T-helper 2 cell treated with Interferon-gamma antibody and Interleukin-4, amounts not matched to agents 100 ng/mL and 5 ng/mL, for 36 hours (primary cell): Measurements from ENCODE around the gene NOM1. TPM values are rescaled to one million over a fixed set of nuclear protein-coding genes. Genes with fewer than 3 reads are reported as not detected.
"Not testable (repeated sequence)": the region's sequence is repeated elsewhere in the genome, so short reads cannot be mapped to it uniquely, and the experiment has no call there.

Experiments used
- intact Hi-C: fragments of 100-400 bp; cut with micrococcal nuclease; formaldehyde crosslinking; loops from one replicate; pipeline ENCODE4 v1.15.1; 2023
- total RNA-seq: library from RNA; stranded (reverse); gene quantifications from 2 replicates; pipeline ENCODE4 v1.2.3, GENCODE V29; 2022

The NOM1 gene
- total RNA-seq, 1 donor from 2014 or later = 34.5 TPM

- intact Hi-C loops = not testable (repeated sequence)
Observed at GRCh38 chr7:156936766-156937165, 12.7 kb upstream of the NOM1 start.

- intact Hi-C loops = no loop called here
Observed at GRCh38 chr7:156940421-156941122, 8.9 kb upstream of the NOM1 start.

GRCh38 chr7:156941393-156942182, 7.9 kb upstream of the NOM1 start:
- intact Hi-C loops = no loop called here

- intact Hi-C loops = no loop called here
Observed at GRCh38 chr7:156942708-156943090, 6.8 kb upstream of the NOM1 start.

GRCh38 chr7:156943091-156944041, 6.1 kb upstream of the NOM1 start:
- intact Hi-C loops = no loop called here

- intact Hi-C loops = no loop called here
Observed at GRCh38 chr7:156944876-156945275, 4.6 kb upstream of the NOM1 start.

- intact Hi-C loops = no loop called here
Observed at GRCh38 chr7:156947120-156947843, 2.2 kb upstream of the NOM1 start.

GRCh38 chr7:156948361-156948760, 1.2 kb upstream of the NOM1 start:
- intact Hi-C loops = no loop called here

GRCh38 chr7:156950381-156950858, 908 bp downstream of the NOM1 start:
- intact Hi-C loops = loop anchor here (2.0 kb wide), 2 partner anchors 28 to 188 kb away; partner anchors contain the start of gene UBE3C

GRCh38 chr7:156953215-156953614, 3.7 kb downstream of the NOM1 start:
- intact Hi-C loops = not testable (repeated sequence)

- intact Hi-C loops = no loop called here
Observed at GRCh38 chr7:156954941-156955340, 5.4 kb downstream of the NOM1 start.

GRCh38 chr7:156956727-156957126, 7.2 kb downstream of the NOM1 start:
- intact Hi-C loops = no loop called here

GRCh38 chr7:156962145-156962544, 12.6 kb downstream of the NOM1 start:
- intact Hi-C loops = no loop called here

- intact Hi-C loops = no loop called here
Observed at GRCh38 chr7:156962897-156963296, 13.4 kb downstream of the NOM1 start.

GRCh38 chr7:156963472-156963871, 14.0 kb downstream of the NOM1 start:
- intact Hi-C loops = no loop called here

- intact Hi-C loops = no loop called here
Observed at GRCh38 chr7:156964971-156965370, 15.5 kb downstream of the NOM1 start.

- intact Hi-C loops = no loop called here
Observed at GRCh38 chr7:156966387-156966786, 16.9 kb downstream of the NOM1 start.

- intact Hi-C loops = no loop called here
Observed at GRCh38 chr7:156968183-156968582, 18.7 kb downstream of the NOM1 start.

- intact Hi-C loops = loop anchor here (2.0 kb wide), 1 partner anchor 303 kb away; no protein-coding TSS in a partner anchor
Observed at GRCh38 chr7:156969972-156970420, 20.5 kb downstream of the NOM1 start.

- intact Hi-C loops = no loop called here
Observed at GRCh38 chr7:156975620-156976019, 26.1 kb downstream of the NOM1 start.
